ENCODE results near the gene MRPL2. TPM values are rescaled to one million over a fixed set of nuclear protein-coding genes. Genes with fewer than 3 reads are reported as not detected.

The MRPL2 gene
- total RNA-seq (2014; rRNA removed; shearing (Covaris generic)) (18.5 and 19.7 TPM in 2 replicates), polyA plus RNA-seq (2016; fragmentation: Nextera tagmentation; extraction: Ambion mirVana) (71.9 and 78.0 TPM in 2 replicates)

DNA sequence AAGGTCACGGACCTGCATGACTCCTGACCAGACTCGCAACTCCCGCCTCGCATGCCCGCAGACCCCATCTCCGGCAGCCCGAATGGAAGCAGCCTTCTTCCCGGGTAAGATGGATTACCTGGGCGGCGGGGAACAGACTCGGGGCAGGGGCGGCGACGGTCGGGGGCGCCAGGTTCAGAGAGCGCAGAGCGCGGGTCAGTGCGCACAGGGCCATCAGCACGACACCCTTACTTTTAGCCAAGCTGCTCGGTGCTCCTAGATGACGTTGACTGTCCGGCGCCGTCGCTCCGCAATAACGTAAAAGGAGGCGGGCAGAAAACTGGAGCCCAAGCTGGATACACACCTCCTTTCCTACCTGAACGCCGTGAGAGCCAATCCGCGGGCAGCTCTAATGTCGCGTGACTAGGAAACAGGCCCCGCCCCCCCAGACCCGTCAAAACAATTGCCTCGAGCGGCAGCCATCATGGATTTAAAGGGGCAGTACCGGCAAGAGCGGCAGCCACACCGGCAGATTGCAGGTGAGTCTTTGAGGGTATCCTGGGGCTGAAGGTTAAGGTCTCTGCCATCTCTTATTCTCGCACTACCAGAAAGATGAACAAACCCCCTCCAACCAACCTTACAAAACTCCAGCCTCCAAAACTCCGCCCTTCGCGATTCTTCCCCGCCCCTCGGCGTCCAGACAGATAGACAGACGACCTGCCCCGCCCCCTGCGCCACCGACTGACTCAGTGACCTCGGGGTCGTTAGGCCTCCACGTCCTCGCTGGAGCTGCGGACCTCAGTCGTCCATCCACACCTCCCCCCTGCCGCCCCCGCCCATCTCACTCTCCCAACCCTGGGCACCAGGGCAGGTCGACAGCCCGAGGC is at the start of gene MRPL2, which contains the start of gene KLC4:
TSS of gene MRPL2 (minus strand) at position 267 of the 866 bp plus-strand sequence. CDS start at position 214, 53 bp downstream.
TSS of gene KLC4 (plus strand) at position 464 of the 866 bp plus-strand sequence. CDS start 1,705 bp downstream, outside the sequence.
- peak; percentile 100 for DNase-seq
- Histone ChIP-seq H3K27ac (peak within 1 kb of the TSS; percentile 72), H3K4me3 (peak within 1 kb of the TSS; percentile 82), H3K4me1 (ENCODE audit: insufficient read depth) (peaks cover 5% of the 10 kb centered on the region; the same call in 1 of the 2 replicates), H3K4me2 (ENCODE audit: unreplicated experiment) (peak within 1 kb of the TSS; percentile 93), H3K9me2 (ENCODE audit: insufficient read depth) (no peaks in the 10 kb centered on the region), H3K27me3 (replicated peaks; ENCODE audit: insufficient read depth) (no peaks in the 10 kb centered on the region), H3F3A (ENCODE audit: insufficient read depth) (no peaks in the 10 kb centered on the region), H3K9me3 (ENCODE audit: low read depth) (no peaks in the 10 kb centered on the region), H3K36me3 (ENCODE audit: low read depth) (peaks cover 3% of the 10 kb centered on the region; the same call in 1 of the 2 replicates), H4K20me1 (ENCODE audit: insufficient read depth) (no peaks in the 10 kb centered on the region), H2AFZ (peak within 1 kb of the TSS; percentile 88), H3K9ac (peak within 1 kb of the TSS; percentile 96), H3K79me2 (ENCODE audit: insufficient read depth) (peaks cover 33% of the 10 kb centered on the region)
- in situ Hi-C loops (cut with MboI), result loop anchor here (5.0 kb wide), 1 partner anchor 68 kb away; no protein-coding TSS in a partner anchor
- TF ChIP-seq EZH2phosphoT487 (IDR thresholded peaks at IDR 0.05; ENCODE audit: insufficient read depth, low read depth) (no peak), EZH2 (IDR thresholded peaks at IDR 0.05; ENCODE audit: insufficient read depth, poor library complexity, severe bottlenecking) (no peak)
- whole genome bisulfite sequencing, 2 experiments (ENCODE audit: low coverage in 1 of 2, low lambda C conversion rate in 2 of 2, missing lambda C conversion rate in 2 of 2), result 1 to 2% methylated on average over 39 to 64 of the region's 64 CpGs

DNA sequence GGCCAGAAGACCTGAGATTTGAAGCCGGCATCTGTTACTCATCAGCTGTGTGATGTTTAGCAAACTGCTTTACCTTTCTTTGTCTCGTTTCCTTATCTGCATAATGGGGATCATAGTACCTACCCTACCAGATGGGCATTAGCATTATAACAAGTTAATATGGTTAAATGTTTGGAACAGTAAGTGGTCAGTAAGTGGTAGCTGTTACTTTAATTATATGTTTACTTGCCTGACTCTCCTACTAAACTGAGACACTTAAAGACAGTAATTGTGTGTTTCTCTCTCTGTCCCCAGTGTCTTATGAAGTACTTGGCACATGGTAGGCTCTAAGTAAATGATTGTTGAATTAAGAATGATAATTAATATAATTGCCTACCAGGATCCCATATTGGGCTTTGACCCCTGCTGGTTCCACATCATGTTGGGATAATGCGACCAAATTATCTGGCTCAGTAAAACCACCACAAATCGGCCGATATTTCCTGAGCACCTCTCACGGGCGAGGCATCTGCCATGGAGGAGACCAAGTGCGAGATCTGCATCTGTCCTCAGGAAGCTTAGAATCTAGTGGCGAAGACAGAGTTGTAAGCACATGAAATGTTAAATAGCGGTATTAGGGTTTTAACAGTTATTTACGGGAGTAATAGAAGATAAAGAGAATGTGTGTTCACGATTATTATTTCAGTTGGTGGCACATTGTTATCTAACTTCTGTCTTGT is 48.3 kb upstream of the MRPL2 start:
- peaks cover 98% of the 10 kb centered on the region for H3K79me2 ChIP-seq (ENCODE audit: insufficient read depth)
- no peak overlapping the region for H3K4me2 ChIP-seq (ENCODE audit: unreplicated experiment)
- no peak overlapping the region for H3K9ac ChIP-seq
- no peaks in the 10 kb centered on the region for H3K9me2 ChIP-seq (ENCODE audit: insufficient read depth)
- no peak for DNase-seq
- H3F3A ChIP-seq (ENCODE audit: insufficient read depth), result no peaks in the 10 kb centered on the region
- 96% methylated on average over 12 of the region's 12 CpGs for WGBS, 2 experiments (ENCODE audit: low coverage in 1 of 2, low lambda C conversion rate in 2 of 2, missing lambda C conversion rate in 2 of 2)
- H3K9me3 ChIP-seq (ENCODE audit: low read depth), result no peaks in the 10 kb centered on the region
- no peaks in the 10 kb centered on the region; the same call in 1 of the 2 replicates for H4K20me1 ChIP-seq (ENCODE audit: insufficient read depth)
- no peak overlapping the region for H3K4me3 ChIP-seq
- no peaks in the 10 kb centered on the region for H3K36me3 ChIP-seq (ENCODE audit: low read depth)
- peaks cover 4% of the 10 kb centered on the region; the same call in 1 of the 2 replicates for H3K4me1 ChIP-seq (ENCODE audit: insufficient read depth)
- no peak overlapping the region for H2AFZ ChIP-seq
- no peak overlapping the region for H3K27ac ChIP-seq
- no peaks in the 10 kb centered on the region for H3K27me3 ChIP-seq (replicated peaks; ENCODE audit: insufficient read depth)
- in situ Hi-C loops (cut with MboI), result no loop called here
- no peak for TF ChIP-seq EZH2 (IDR thresholded peaks at IDR 0.05; ENCODE audit: insufficient read depth, poor library complexity, severe bottlenecking)

DNA sequence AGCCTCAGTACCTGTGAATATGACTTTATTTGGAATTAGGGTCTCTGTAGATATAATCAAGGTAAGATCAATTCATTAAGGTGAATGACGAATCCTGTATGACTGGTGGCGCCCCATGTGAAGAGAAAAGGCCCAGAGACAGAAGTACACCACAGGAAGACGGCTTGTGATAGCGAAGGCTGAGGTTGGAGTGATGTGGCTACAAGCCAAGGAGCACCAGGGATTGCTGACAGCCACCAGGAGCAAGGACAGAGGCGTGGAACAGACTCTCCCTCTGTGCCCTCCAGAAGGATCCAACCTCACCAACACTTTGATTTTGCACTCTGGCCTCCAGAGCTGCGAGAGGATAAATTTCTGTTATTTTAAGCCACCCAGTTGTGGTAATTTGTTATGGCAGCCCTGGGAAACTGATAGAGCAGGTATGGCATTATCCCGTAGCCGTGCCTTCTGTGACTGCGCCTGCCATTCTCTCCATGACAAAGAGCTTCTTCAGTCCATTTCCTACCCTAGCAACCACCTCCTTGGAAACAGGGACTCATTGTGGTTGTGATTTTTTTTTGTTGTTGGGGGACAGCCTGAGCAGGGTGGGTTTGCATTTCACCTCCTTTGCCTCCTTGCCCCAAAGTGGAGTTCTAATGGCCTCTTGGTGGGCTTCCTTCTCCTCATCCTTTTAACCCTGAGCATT is 46.4 kb upstream of the MRPL2 start:
- 96% methylated on average over 9 of the region's 9 CpGs for WGBS, 2 experiments (ENCODE audit: low coverage in 1 of 2, low lambda C conversion rate in 2 of 2, missing lambda C conversion rate in 2 of 2)

More for the DNA sequence above, 46.4 kb upstream of the MRPL2 start:
- no peaks in the 10 kb centered on the region for H3K9me3 ChIP-seq (ENCODE audit: low read depth)
- no peaks in the 10 kb centered on the region; the same call in 1 of the 2 replicates for H4K20me1 ChIP-seq (ENCODE audit: insufficient read depth)
- H3F3A ChIP-seq (ENCODE audit: insufficient read depth), result no peaks in the 10 kb centered on the region
- TF ChIP-seq EZH2phosphoT487 (IDR thresholded peaks at IDR 0.05; ENCODE audit: insufficient read depth, low read depth) (no peak), EZH2 (IDR thresholded peaks at IDR 0.05; ENCODE audit: insufficient read depth, poor library complexity, severe bottlenecking) (no peak)
- no peaks in the 10 kb centered on the region for H3K36me3 ChIP-seq (ENCODE audit: low read depth)
- peaks cover 7% of the 10 kb centered on the region; the same call in 1 of the 2 replicates for H3K4me1 ChIP-seq (ENCODE audit: insufficient read depth)
- H3K9ac ChIP-seq, result no peak overlapping the region
- peaks cover 99% of the 10 kb centered on the region for H3K79me2 ChIP-seq (ENCODE audit: insufficient read depth)
- no peaks in the 10 kb centered on the region for H3K27me3 ChIP-seq (replicated peaks; ENCODE audit: insufficient read depth)
- H3K4me3 ChIP-seq, result no peak overlapping the region
- no peak for DNase-seq
- in situ Hi-C loops (cut with MboI), result no loop called here
- no peak overlapping the region for H3K4me2 ChIP-seq (ENCODE audit: unreplicated experiment)
- H3K9me2 ChIP-seq (ENCODE audit: insufficient read depth), result no peaks in the 10 kb centered on the region
- H3K27ac ChIP-seq, result no peak overlapping the region
- H2AFZ ChIP-seq, result no peak overlapping the region

Data from GM23248 (cell line).